ENCODE results near the gene AGPAT4. TPM values are rescaled to one million over a fixed set of nuclear protein-coding genes. Genes with fewer than 3 reads are reported as not detected.

AGPAT4 gene
- total RNA-seq, 1 experiment from 2014 or later, result 22.0 TPM

- Histone ChIP-seq H3K4ac (ENCODE audit: low read depth, low read length) (no peak overlapping the region), H3K18ac (ENCODE audit: insufficient read length, low read depth, low read length) (no peak overlapping the region), H2AK5ac (ENCODE audit: insufficient read length, low read length) (no peak overlapping the region), H2BK20ac (ENCODE audit: low read depth, low read length, poor library complexity, severe bottlenecking) (no peak overlapping the region), H4K91ac (ENCODE audit: insufficient read length, low read depth, low read length) (no peak overlapping the region), H3K14ac (ENCODE audit: insufficient read depth, low read length) (no peak overlapping the region), H3K27ac (ENCODE audit: insufficient read length, low read depth, low read length) (no peak overlapping the region), H3K4me2 (ENCODE audit: insufficient read depth, insufficient read length, low read length) (no peak overlapping the region), H3K79me2 (ENCODE audit: insufficient read depth, low read length) (peaks cover 2% of the 10 kb centered on the region; the same call in 1 of the 2 replicates), H4K20me1 (ENCODE audit: control insufficient read depth, insufficient read depth, insufficient read length) (no peaks in the 10 kb centered on the region), H3K23ac (ENCODE audit: insufficient read length, low read depth, low read length) (no peak overlapping the region), H2BK12ac (ENCODE audit: insufficient read length, low read depth, low read length) (no peak overlapping the region), H3T11ph (ENCODE audit: low read length) (no peak overlapping the region), H3K56ac (ENCODE audit: insufficient read length, low read depth, low read length) (no peak overlapping the region), H3K27me3 (ENCODE audit: insufficient read depth, low read length) (no peaks in the 10 kb centered on the region), H4K8ac (replicated peaks; ENCODE audit: insufficient read length, low read depth, low read length) (no peak overlapping the region), H3K9ac (ENCODE audit: extremely low read depth, insufficient read length, low read length) (no peak overlapping the region), H3K79me1 (ENCODE audit: insufficient read depth, low read depth, low read length, poor library complexity, severe bottlenecking) (peaks cover 6% of the 10 kb centered on the region), H3K9me3 (ENCODE audit: control insufficient read depth, low read depth, low read length) (no peaks in the 10 kb centered on the region), H2BK120ac (ENCODE audit: low read depth, low read length, poor library complexity, severe bottlenecking) (no peak overlapping the region), H2BK15ac (ENCODE audit: low read depth, low read length) (no peak overlapping the region), H3K4me1 (ENCODE audit: insufficient read depth, low read length) (no peaks in the 10 kb centered on the region; the same call in 1 of the 2 replicates), H2AFZ (ENCODE audit: low read length) (no peak overlapping the region), H2BK5ac (ENCODE audit: insufficient read length, low read length) (no peak overlapping the region), H3K23me2 (ENCODE audit: insufficient read length, low read depth, low read length, poor library complexity, severe bottlenecking) (no peaks in the 10 kb centered on the region), H4K5ac (ENCODE audit: insufficient read length, low read depth, low read length) (no peak overlapping the region)
- no peak for DNase-seq
- H3K27me3 Mint-ChIP-seq (ENCODE audit: low read depth), result no peaks in the 10 kb centered on the region; the same call in 1 of the 2 replicates
- WGBS (ENCODE audit: extremely low coverage, insufficient read length, low lambda C conversion rate), result no CpG with 5 or more reads among the region's 3 CpGs
- TF ChIP-seq CTCF (conservative IDR thresholded peaks at IDR 0.05), result no peak
- H3K36me3 Mint-ChIP-seq (ENCODE audit: insufficient read depth in 1 of 3, low read depth in 3 of 3), result peaks cover 25 to 46% (median 40%) of the 10 kb centered on the region in 3 experiments; a peak in 6 of 7 replicates
- H3K9me3 Mint-ChIP-seq, result no peaks in the 10 kb centered on the region
- H3K4me1 Mint-ChIP-seq, result peaks cover 25 to 28% of the 10 kb centered on the region in 2 experiments
- H3K4me3 Mint-ChIP-seq, result no peak overlapping the region
- H3K27ac Mint-ChIP-seq, result peak overlapping the region; percentile 34 to 55 (median 35); a peak in 2 of 7 replicates
Measured at GRCh38 chr6:161261816-161262215, 12.0 kb downstream of the AGPAT4 start.
